B cell (primary cell): ENCODE measurements around the gene KAT8.

Experiments used
- CTCF ChIP-seq: fragments of 200-600 bp; IDR thresholded peaks from one replicate; pipeline ENCODE4 v1.8.0; 2022; ENCODE audit warnings: antibody characterized with exemption, mild to moderate bottlenecking
- EZH2 ChIP-seq: IDR thresholded peaks from 2 replicates; pipeline ENCODE4 v1.6.1; 2012; ENCODE audit warnings: borderline replicate concordance, low read depth, mild to moderate bottlenecking, moderate library complexity, low read length; ENCODE audit not compliant: insufficient read depth, poor library complexity, severe bottlenecking

- TF ChIP-seq CTCF (no peak), EZH2 (no peak)
Observed at GRCh38 chr16:31092330-31092729, 25.1 kb upstream of the KAT8 start.
